ENCODE measurements around the gene WWOX. TPM values are rescaled to one million over a fixed set of nuclear protein-coding genes. Genes with fewer than 3 reads are reported as not detected.

WWOX gene
- total RNA-seq, 5 donors from 2014 or later (not counting 1 experiment from before 2014, with no cell fraction given) = 21.2 to 26.0 (median 22.6) TPM

GRCh38 chr16:78589331-78589730, 489.9 kb downstream of the WWOX start:
- H3K27me3 Mint-ChIP-seq = no peaks in the 10 kb centered on the region
- no peaks in the 10 kb centered on the region for H3K4me1 Mint-ChIP-seq
- H3K4me3 Mint-ChIP-seq = no peak overlapping the region
- ChIA-PET CTCF (no interaction called here), POLR2A (interaction anchor here in 1 of 2 donors (0.6 kb wide), 1 partner anchor 1731 kb away, joined by 3 read pairs; no protein-coding TSS in a partner anchor)
- DNase-seq (no peak), ATAC-seq (replicated peaks in 1 of 4) (no peak)
- WGBS (ENCODE audit: insufficient coverage) = no CpG with 5 or more reads among the region's 3 CpGs
- H3K9me3 Mint-ChIP-seq = no peaks in the 10 kb centered on the region
- H3K27ac Mint-ChIP-seq = no peak overlapping the region
- H3K4me3 ChIP-seq (ENCODE audit: control insufficient read depth in 1 of 2, extremely low read depth in 1 of 2, low read length in 1 of 2) = no peak overlapping the region
- no peaks in the 10 kb centered on the region for H3K36me3 ChIP-seq (ENCODE audit: control insufficient read depth in 2 of 2, extremely low read depth in 1 of 2, insufficient read depth in 1 of 2, low read length in 1 of 2)
- H3K9me3 ChIP-seq = no peaks in the 10 kb centered on the region
- no peaks in the 10 kb centered on the region for H3K4me1 ChIP-seq (ENCODE audit: control insufficient read depth in 1 of 2, extremely low read depth in 1 of 2, insufficient read depth in 2 of 2, low read length in 2 of 2)
- H3K36me3 Mint-ChIP-seq = no peaks in the 10 kb centered on the region
- H3K27ac ChIP-seq (ENCODE audit: low read length) = no peak overlapping the region
- H3K27me3 ChIP-seq (replicated peaks in 1 of 2; ENCODE audit: control insufficient read depth in 2 of 2, extremely low read depth in 1 of 2, insufficient read depth in 2 of 2, low read length in 1 of 2) = no peaks in the 10 kb centered on the region

- no peaks in the 10 kb centered on the region for H3K27me3 Mint-ChIP-seq
- DNase-seq = no peak
- 89% methylated on average over 4 of the region's 5 CpGs for WGBS (ENCODE audit: insufficient coverage)
- POLR2A ChIA-PET = no interaction called here
- no peaks in the 10 kb centered on the region for H3K36me3 ChIP-seq (ENCODE audit: control insufficient read depth in 2 of 2, extremely low read depth in 1 of 2, insufficient read depth in 1 of 2, low read length in 1 of 2)
- no peaks in the 10 kb centered on the region for H3K9me3 ChIP-seq
- H3K27me3 ChIP-seq (replicated peaks in 1 of 2; ENCODE audit: control insufficient read depth in 2 of 2, extremely low read depth in 1 of 2, insufficient read depth in 2 of 2, low read length in 1 of 2) = no peaks in the 10 kb centered on the region
- CTCF ChIA-PET = no interaction called here
- H3K4me3 Mint-ChIP-seq = no peak overlapping the region
- ATAC-seq (replicated peaks in 1 of 4) = no peak
- H3K4me1 ChIP-seq (ENCODE audit: control insufficient read depth in 1 of 2, extremely low read depth in 1 of 2, insufficient read depth in 2 of 2, low read length in 2 of 2) = no peaks in the 10 kb centered on the region
- H3K4me1 Mint-ChIP-seq = no peaks in the 10 kb centered on the region
- no peak overlapping the region for H3K27ac Mint-ChIP-seq
- no peaks in the 10 kb centered on the region for H3K36me3 Mint-ChIP-seq
- no peak overlapping the region for H3K27ac ChIP-seq (ENCODE audit: low read length)
- H3K9me3 Mint-ChIP-seq = no peaks in the 10 kb centered on the region
- no peak overlapping the region for H3K4me3 ChIP-seq (ENCODE audit: control insufficient read depth in 1 of 2, extremely low read depth in 1 of 2, low read length in 1 of 2)
These were observed 492.2 kb downstream of the WWOX start for GRCh38 chr16:78591682-78592103.

- Mint-ChIP-seq H3K4me1 (no peaks in the 10 kb centered on the region), H3K9me3 (no peaks in the 10 kb centered on the region), H3K27ac (no peak overlapping the region), H3K4me3 (no peak overlapping the region), H3K36me3 (no peaks in the 10 kb centered on the region), H3K27me3 (no peaks in the 10 kb centered on the region)
- ChIA-PET POLR2A (no interaction called here), CTCF (no interaction called here)
- WGBS (ENCODE audit: insufficient coverage) = 92% methylated on average over 2 of the region's 3 CpGs
- H3K4me3 ChIP-seq (ENCODE audit: control insufficient read depth in 1 of 2, extremely low read depth in 1 of 2, low read length in 1 of 2) = no peak overlapping the region
- H3K4me1 ChIP-seq (ENCODE audit: control insufficient read depth in 1 of 2, extremely low read depth in 1 of 2, insufficient read depth in 2 of 2, low read length in 2 of 2) = no peaks in the 10 kb centered on the region
- H3K9me3 ChIP-seq = no peaks in the 10 kb centered on the region
- ATAC-seq (replicated peaks in 1 of 4) (no peak), DNase-seq (no peak)
- no peaks in the 10 kb centered on the region for H3K36me3 ChIP-seq (ENCODE audit: control insufficient read depth in 2 of 2, extremely low read depth in 1 of 2, insufficient read depth in 1 of 2, low read length in 1 of 2)
- H3K27me3 ChIP-seq (replicated peaks in 1 of 2; ENCODE audit: control insufficient read depth in 2 of 2, extremely low read depth in 1 of 2, insufficient read depth in 2 of 2, low read length in 1 of 2) = no peaks in the 10 kb centered on the region
- no peak overlapping the region for H3K27ac ChIP-seq (ENCODE audit: low read length)
These were observed 492.7 kb downstream of the WWOX start for GRCh38 chr16:78592111-78592510.

- no peak overlapping the region for H3K27ac ChIP-seq (ENCODE audit: low read length)
- POLR2A ChIA-PET = no interaction called here
- CTCF ChIA-PET = no interaction called here
- ATAC-seq (replicated peaks in 1 of 4) (no peak), DNase-seq (no peak)
- no peak overlapping the region for H3K4me3 Mint-ChIP-seq
- H3K9me3 ChIP-seq = no peaks in the 10 kb centered on the region
- H3K27me3 Mint-ChIP-seq = no peaks in the 10 kb centered on the region
- H3K4me1 ChIP-seq (ENCODE audit: control insufficient read depth in 1 of 2, extremely low read depth in 1 of 2, insufficient read depth in 2 of 2, low read length in 2 of 2) = no peaks in the 10 kb centered on the region
- no peak overlapping the region for H3K4me3 ChIP-seq (ENCODE audit: control insufficient read depth in 1 of 2, extremely low read depth in 1 of 2, low read length in 1 of 2)
- no peaks in the 10 kb centered on the region for H3K36me3 ChIP-seq (ENCODE audit: control insufficient read depth in 2 of 2, extremely low read depth in 1 of 2, insufficient read depth in 1 of 2, low read length in 1 of 2)
- no peaks in the 10 kb centered on the region for H3K9me3 Mint-ChIP-seq
- whole genome bisulfite sequencing (ENCODE audit: insufficient coverage) = 83% methylated on average over 2 of the region's 3 CpGs
- H3K27me3 ChIP-seq (replicated peaks in 1 of 2; ENCODE audit: control insufficient read depth in 2 of 2, extremely low read depth in 1 of 2, insufficient read depth in 2 of 2, low read length in 1 of 2) = no peaks in the 10 kb centered on the region
- H3K27ac Mint-ChIP-seq = no peak overlapping the region
- H3K36me3 Mint-ChIP-seq = peaks cover 3% of the 10 kb centered on the region
- H3K4me1 Mint-ChIP-seq = no peaks in the 10 kb centered on the region
These were observed 493.9 kb downstream of the WWOX start for GRCh38 chr16:78593352-78593751.

GRCh38 chr16:78594191-78594590, 494.7 kb downstream of the WWOX start:
- Mint-ChIP-seq H3K36me3 (peaks cover 3% of the 10 kb centered on the region), H3K27me3 (no peaks in the 10 kb centered on the region), H3K4me3 (no peak overlapping the region), H3K4me1 (no peaks in the 10 kb centered on the region), H3K27ac (no peak overlapping the region), H3K9me3 (no peaks in the 10 kb centered on the region)
- ChIA-PET POLR2A (no interaction called here), CTCF (no interaction called here)
- no CpG with 5 or more reads among the region's 7 CpGs for WGBS (ENCODE audit: insufficient coverage)
- no peaks in the 10 kb centered on the region for H3K27me3 ChIP-seq (replicated peaks in 1 of 2; ENCODE audit: control insufficient read depth in 2 of 2, extremely low read depth in 1 of 2, insufficient read depth in 2 of 2, low read length in 1 of 2)
- no peaks in the 10 kb centered on the region for H3K36me3 ChIP-seq (ENCODE audit: control insufficient read depth in 2 of 2, extremely low read depth in 1 of 2, insufficient read depth in 1 of 2, low read length in 1 of 2)
- DNase-seq = no peak
- H3K4me1 ChIP-seq (ENCODE audit: control insufficient read depth in 1 of 2, extremely low read depth in 1 of 2, insufficient read depth in 2 of 2, low read length in 2 of 2) = no peaks in the 10 kb centered on the region
- no peak overlapping the region for H3K4me3 ChIP-seq (ENCODE audit: control insufficient read depth in 1 of 2, extremely low read depth in 1 of 2, low read length in 1 of 2)
- no peak for ATAC-seq (replicated peaks in 1 of 4)
- H3K9me3 ChIP-seq = no peaks in the 10 kb centered on the region
- H3K27ac ChIP-seq (ENCODE audit: low read length) = no peak overlapping the region

- ATAC-seq (replicated peaks in 1 of 4) (no peak), DNase-seq (no peak)
- no peak overlapping the region for H3K27ac ChIP-seq (ENCODE audit: low read length)
- WGBS (ENCODE audit: insufficient coverage) = 93% methylated on average over 7 of the region's 10 CpGs
- H3K4me3 ChIP-seq (ENCODE audit: control insufficient read depth in 1 of 2, extremely low read depth in 1 of 2, low read length in 1 of 2) = no peak overlapping the region
- no peaks in the 10 kb centered on the region for H3K9me3 ChIP-seq
- H3K36me3 ChIP-seq (ENCODE audit: control insufficient read depth in 2 of 2, extremely low read depth in 1 of 2, insufficient read depth in 1 of 2, low read length in 1 of 2) = no peaks in the 10 kb centered on the region
- ChIA-PET POLR2A (no interaction called here), CTCF (no interaction called here)
- H3K27ac Mint-ChIP-seq = no peak overlapping the region
- H3K4me1 Mint-ChIP-seq = no peaks in the 10 kb centered on the region
- no peaks in the 10 kb centered on the region for H3K27me3 ChIP-seq (replicated peaks in 1 of 2; ENCODE audit: control insufficient read depth in 2 of 2, extremely low read depth in 1 of 2, insufficient read depth in 2 of 2, low read length in 1 of 2)
- H3K36me3 Mint-ChIP-seq = peaks cover 3% of the 10 kb centered on the region
- H3K4me3 Mint-ChIP-seq = no peak overlapping the region
- no peaks in the 10 kb centered on the region for H3K4me1 ChIP-seq (ENCODE audit: control insufficient read depth in 1 of 2, extremely low read depth in 1 of 2, insufficient read depth in 2 of 2, low read length in 2 of 2)
- H3K9me3 Mint-ChIP-seq = no peaks in the 10 kb centered on the region
- H3K27me3 Mint-ChIP-seq = no peaks in the 10 kb centered on the region
These were observed 497.0 kb downstream of the WWOX start for GRCh38 chr16:78596348-78596995.

- Mint-ChIP-seq H3K9me3 (no peaks in the 10 kb centered on the region), H3K27ac (no peak overlapping the region), H3K4me3 (no peak overlapping the region), H3K36me3 (peaks cover 3% of the 10 kb centered on the region), H3K4me1 (no peaks in the 10 kb centered on the region), H3K27me3 (no peaks in the 10 kb centered on the region)
- 97% methylated on average over 8 of the region's 9 CpGs for WGBS (ENCODE audit: insufficient coverage)
- ChIA-PET POLR2A (no interaction called here), CTCF (no interaction called here)
- Histone ChIP-seq H3K27me3 (replicated peaks in 1 of 2; ENCODE audit: control insufficient read depth in 2 of 2, extremely low read depth in 1 of 2, insufficient read depth in 2 of 2, low read length in 1 of 2) (no peaks in the 10 kb centered on the region), H3K36me3 (ENCODE audit: control insufficient read depth in 2 of 2, extremely low read depth in 1 of 2, insufficient read depth in 1 of 2, low read length in 1 of 2) (no peaks in the 10 kb centered on the region), H3K4me3 (ENCODE audit: control insufficient read depth in 1 of 2, extremely low read depth in 1 of 2, low read length in 1 of 2) (no peak overlapping the region), H3K27ac (ENCODE audit: low read length) (no peak overlapping the region), H3K9me3 (no peaks in the 10 kb centered on the region), H3K4me1 (ENCODE audit: control insufficient read depth in 1 of 2, extremely low read depth in 1 of 2, insufficient read depth in 2 of 2, low read length in 2 of 2) (no peaks in the 10 kb centered on the region)
- DNase-seq (no peak), ATAC-seq (replicated peaks in 1 of 4) (no peak)
These were observed 497.6 kb downstream of the WWOX start for GRCh38 chr16:78596996-78597422.
